Progenitor cell of endocrine pancreas (in vitro differentiated cells): ENCODE data around the gene NDUFC1. TPM values are rescaled to one million over a fixed set of nuclear protein-coding genes. Genes with fewer than 3 reads are reported as not detected.
"Not testable (repeated sequence)": the region's sequence is repeated elsewhere in the genome, so short reads cannot be mapped to it uniquely, and the experiment has no call there.

Experiments
- DNase-seq: peaks from one replicate; pipeline ENCODE4 v3.0.0; 2021; ENCODE audit warnings: low spot score; ENCODE audit not compliant: unreplicated experiment
- H3K27ac Mint-ChIP-seq: 2 replicates; pipeline ENCODE4 v1.8.0; 2021; ENCODE audit warnings: mild to moderate bottlenecking, moderate library complexity, mixed read lengths
- H3K27me3 Mint-ChIP-seq: 2 replicates; pipeline ENCODE4 v1.8.0; 2021; ENCODE audit warnings: mixed read lengths
- H3K36me3 Mint-ChIP-seq: 2 replicates; pipeline ENCODE4 v1.8.0; 2022; ENCODE audit warnings: mixed read lengths; ENCODE audit not compliant: insufficient read depth
- H3K4me1 Mint-ChIP-seq: 2 replicates; pipeline ENCODE4 v1.8.0; 2021; ENCODE audit warnings: low read depth, mixed read lengths
- H3K4me3 Mint-ChIP-seq: 2 replicates; pipeline ENCODE4 v1.8.0; 2021; ENCODE audit warnings: low read depth, mild to moderate bottlenecking, moderate library complexity, mixed read lengths
- H3K9me3 Mint-ChIP-seq: 2 replicates; pipeline ENCODE4 v1.8.0; 2021; ENCODE audit warnings: low read depth, mixed read lengths
- CTCF ChIP-seq: fragments of 200-600 bp; sonication (generic); IDR thresholded peaks from one replicate; pipeline ENCODE4 v1.5.0; 2021; ENCODE audit warnings: antibody characterized with exemption, mild to moderate bottlenecking; ENCODE audit not compliant: unreplicated experiment
- total RNA-seq: library from RNA; stranded (reverse); gene quantifications from 2 replicates; pipeline ENCODE4 v1.2.1, GENCODE V29; 2021

NDUFC1 gene
- total RNA-seq, 1 donor from 2014 or later, result 52.0 TPM

- TF ChIP-seq CTCF, result no peak
- Mint-ChIP-seq H3K9me3 (no peaks in the 10 kb centered on the region), H3K27ac (no peak overlapping the region), H3K4me1 (peaks cover 3% of the 10 kb centered on the region), H3K36me3 (peaks cover 13% of the 10 kb centered on the region), H3K4me3 (no peak overlapping the region), H3K27me3 (no peaks in the 10 kb centered on the region)
- no peak for DNase-seq
Observed at GRCh38 chr4:139329665-139330200, 27.5 kb upstream of the NDUFC1 start.

GRCh38 chr4:139324620-139325019, 22.3 kb upstream of the NDUFC1 start:
- DNase-seq, result no peak
- TF ChIP-seq CTCF, result no peak
- Mint-ChIP-seq H3K36me3 (peaks cover 16% of the 10 kb centered on the region), H3K27me3 (no peaks in the 10 kb centered on the region), H3K4me1 (peaks cover 1% of the 10 kb centered on the region), H3K9me3 (peaks cover 12% of the 10 kb centered on the region), H3K27ac (peak overlapping the region; percentile 82), H3K4me3 (no peak overlapping the region)

GRCh38 chr4:139322541-139322940, 20.3 kb upstream of the NDUFC1 start:
- not testable (repeated sequence) for H3K27me3 Mint-ChIP-seq, H3K4me3 Mint-ChIP-seq, DNase-seq, H3K27ac Mint-ChIP-seq, H3K4me1 Mint-ChIP-seq
- H3K9me3 Mint-ChIP-seq, result peaks cover 12% of the 10 kb centered on the region
- peaks cover 11% of the 10 kb centered on the region for H3K36me3 Mint-ChIP-seq

- Mint-ChIP-seq H3K36me3 (peaks cover 11% of the 10 kb centered on the region), H3K9me3 (peaks cover 12% of the 10 kb centered on the region)
- not testable (repeated sequence) for H3K27me3 Mint-ChIP-seq, H3K4me1 Mint-ChIP-seq, DNase-seq, H3K4me3 Mint-ChIP-seq, H3K27ac Mint-ChIP-seq
Observed at GRCh38 chr4:139322070-139322469, 19.8 kb upstream of the NDUFC1 start.

GRCh38 chr4:139319571-139319970, 17.3 kb upstream of the NDUFC1 start:
- peaks cover 14% of the 10 kb centered on the region for H3K36me3 Mint-ChIP-seq
- TF ChIP-seq CTCF, result no peak
- peaks cover 12% of the 10 kb centered on the region for H3K9me3 Mint-ChIP-seq
- no peaks in the 10 kb centered on the region for H3K27me3 Mint-ChIP-seq
- no peak for DNase-seq
- H3K27ac Mint-ChIP-seq, result no peak overlapping the region
- peaks cover 3% of the 10 kb centered on the region for H3K4me1 Mint-ChIP-seq
- no peak overlapping the region for H3K4me3 Mint-ChIP-seq

GRCh38 chr4:139317635-139318034, 15.4 kb upstream of the NDUFC1 start:
- H3K27ac Mint-ChIP-seq, result no peak overlapping the region
- peaks cover 14% of the 10 kb centered on the region for H3K36me3 Mint-ChIP-seq
- H3K4me1 Mint-ChIP-seq, result peaks cover 8% of the 10 kb centered on the region

More at GRCh38 chr4:139317635-139318034, 15.4 kb upstream of the NDUFC1 start:
- no peaks in the 10 kb centered on the region for H3K27me3 Mint-ChIP-seq
- H3K4me3 Mint-ChIP-seq, result no peak overlapping the region
- H3K9me3 Mint-ChIP-seq, result peaks cover 12% of the 10 kb centered on the region
- no peak for DNase-seq
- TF ChIP-seq CTCF, result no peak
